Dedifferentiated amniotic fluid mesenchymal stem cell (primary cell): ENCODE data around the gene SLC23A2.
A peak's percentile ranks its signal among the peaks of the same experiment; 100 is the strongest.
"Not testable (repeated sequence)": the region's sequence is repeated elsewhere in the genome, so short reads cannot be mapped to it uniquely, and the experiment has no call there.

Experiments
- DNase-seq: peaks from one replicate; pipeline ENCODE4 v3.0.0-alpha.2; 2016; ENCODE audit errors: extremely low spot score

Gene SLC23A2

DNA sequence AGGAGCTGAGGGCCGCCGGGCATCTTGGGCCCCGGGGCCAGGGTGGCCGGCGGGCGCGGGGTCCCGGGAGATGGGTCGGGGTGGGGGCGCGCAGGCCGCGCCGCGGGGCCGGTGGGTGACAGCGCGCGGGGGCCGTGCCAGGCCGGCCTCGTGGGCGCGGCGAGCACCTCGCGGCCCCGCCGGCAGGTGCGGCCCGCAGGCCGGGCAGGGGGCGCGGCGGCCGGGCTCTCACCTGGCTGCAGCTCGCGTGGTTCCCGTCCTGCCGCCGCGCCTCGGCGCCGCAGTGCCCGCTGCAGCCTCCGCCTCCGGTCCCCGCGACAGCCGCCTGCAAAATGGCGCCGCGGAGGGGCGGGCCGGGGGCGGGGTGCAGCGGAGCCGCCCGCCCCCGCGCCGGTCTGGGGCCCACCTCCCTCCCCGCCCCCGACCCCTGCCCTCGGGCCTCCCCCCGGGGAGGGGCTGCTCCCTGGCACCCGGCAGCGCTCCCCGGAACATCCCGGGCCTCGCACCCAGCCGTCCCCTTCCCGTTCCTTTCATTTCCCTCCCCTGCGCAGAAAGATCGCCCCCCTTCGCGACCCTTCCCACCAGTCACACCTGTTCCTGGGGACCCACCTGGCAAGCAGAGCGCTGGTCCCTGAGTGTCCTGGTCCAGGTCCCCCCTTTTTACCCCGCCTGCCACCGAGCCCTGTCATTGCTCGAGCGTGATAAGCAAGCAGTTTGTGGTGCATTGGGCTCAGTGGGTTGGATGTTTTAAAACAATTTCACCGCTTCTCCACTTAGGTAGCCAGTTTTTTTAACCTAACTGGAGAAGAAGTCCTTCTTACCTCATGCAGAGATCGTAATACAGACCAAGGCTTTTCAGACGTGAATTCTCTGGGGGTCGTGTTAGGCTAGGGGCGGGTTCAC is at the start of gene SLC23A2:
TSS of gene SLC23A2 (minus strand) at position 337 of the 903 bp plus-strand sequence. CDS start 68,948 bp downstream, outside the sequence.
- DNase-seq: no peak

DNA sequence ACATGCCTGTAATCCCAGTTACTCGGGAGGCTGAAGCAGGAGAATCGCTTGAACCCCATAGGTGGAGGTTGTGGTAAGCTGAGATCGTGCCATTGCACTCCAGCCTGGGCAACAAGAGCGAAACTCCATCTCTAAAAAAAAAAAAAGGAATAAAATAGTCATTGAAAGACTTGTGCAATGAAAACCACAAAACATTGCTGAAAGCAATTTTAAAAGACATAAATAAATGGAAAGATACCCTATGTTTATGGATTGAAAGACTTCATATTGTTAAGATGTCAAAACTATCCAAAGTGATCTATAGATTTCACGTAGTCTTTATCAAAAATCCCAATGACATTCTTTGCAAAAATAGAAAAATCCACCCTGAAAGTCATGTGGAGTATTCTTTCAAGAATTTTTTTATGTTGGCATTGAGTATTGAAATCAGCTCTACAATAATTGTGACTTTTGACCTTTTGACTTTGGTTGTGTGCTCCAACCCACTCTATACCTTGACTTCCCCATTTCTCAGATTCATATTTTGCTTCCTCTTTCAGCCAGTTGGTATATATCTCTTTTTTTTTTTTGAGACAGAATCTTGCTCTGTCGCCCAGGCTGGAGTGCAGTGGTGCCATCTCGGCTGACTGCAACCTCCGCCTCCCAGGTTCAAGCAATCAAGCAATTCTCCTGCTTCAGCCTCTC is 45.5 kb upstream of the SLC23A2 start:
- DNase-seq: no peak

DNA sequence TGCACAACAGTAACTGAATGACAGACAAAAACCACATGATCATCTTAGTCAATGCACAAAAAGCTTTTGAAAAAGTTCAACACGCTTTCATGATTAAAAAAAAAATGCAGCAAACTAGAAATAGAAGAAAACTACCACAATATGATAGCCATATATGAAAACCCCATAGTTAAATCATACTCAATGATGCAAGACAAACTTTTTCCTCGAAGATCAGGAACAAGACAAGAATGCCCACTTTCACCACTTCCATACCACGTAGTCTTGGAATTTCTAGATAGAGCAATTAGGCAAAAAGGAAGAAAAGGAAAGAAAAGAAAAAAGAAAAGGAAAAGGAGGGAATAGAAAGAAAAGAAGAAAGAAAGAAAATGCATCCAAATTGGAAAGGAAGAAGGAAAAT is 44.6 kb upstream of the SLC23A2 start:
- DNase-seq: no peak

DNA sequence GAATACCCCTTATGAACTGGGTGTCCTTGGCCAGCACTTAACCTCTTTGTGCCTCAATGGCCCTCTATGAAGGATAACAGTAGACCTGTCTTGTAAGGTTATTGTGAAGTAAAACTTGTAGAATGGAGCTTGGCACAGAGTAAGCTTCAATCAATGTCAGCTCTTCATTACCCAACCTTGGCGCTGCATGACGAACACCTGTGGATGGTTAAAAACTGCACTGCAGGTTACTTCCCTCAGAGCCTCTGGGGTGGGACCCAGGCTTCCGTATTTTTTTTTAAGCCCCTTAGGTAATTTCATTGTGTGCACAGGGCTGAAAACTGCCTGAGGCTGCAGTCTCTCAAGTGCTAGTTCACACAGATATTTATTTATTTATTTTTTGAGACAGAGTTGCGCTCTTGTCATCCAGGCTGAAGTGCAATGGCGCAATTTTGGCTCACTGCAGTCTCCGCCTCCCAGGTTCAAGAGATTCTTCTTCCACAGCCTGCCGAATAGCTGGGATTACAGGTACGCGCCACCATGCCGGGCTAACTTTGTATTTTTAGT is 42.8 kb upstream of the SLC23A2 start:
- no peak for DNase-seq

DNA sequence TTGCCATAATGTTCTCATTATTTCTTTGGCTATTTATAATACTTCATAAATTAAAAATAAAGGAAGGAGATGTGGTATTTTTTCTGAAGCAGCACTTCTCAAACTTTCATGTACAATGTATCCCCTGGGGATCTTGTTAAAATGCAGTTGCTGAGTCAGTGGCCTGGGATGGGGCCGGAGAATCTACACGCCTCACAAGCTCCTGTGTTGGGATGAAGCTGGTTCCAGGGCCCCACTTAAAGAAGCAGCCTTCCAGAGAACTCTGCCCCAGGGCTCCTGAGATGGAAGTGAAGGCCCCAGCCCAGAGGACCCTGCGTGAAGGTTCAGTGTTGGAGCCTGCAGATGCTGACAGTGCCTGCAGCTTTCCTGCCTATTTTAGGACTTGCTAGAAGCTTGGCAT is 40.1 kb upstream of the SLC23A2 start:
- peak; percentile 48 for DNase-seq

DNA sequence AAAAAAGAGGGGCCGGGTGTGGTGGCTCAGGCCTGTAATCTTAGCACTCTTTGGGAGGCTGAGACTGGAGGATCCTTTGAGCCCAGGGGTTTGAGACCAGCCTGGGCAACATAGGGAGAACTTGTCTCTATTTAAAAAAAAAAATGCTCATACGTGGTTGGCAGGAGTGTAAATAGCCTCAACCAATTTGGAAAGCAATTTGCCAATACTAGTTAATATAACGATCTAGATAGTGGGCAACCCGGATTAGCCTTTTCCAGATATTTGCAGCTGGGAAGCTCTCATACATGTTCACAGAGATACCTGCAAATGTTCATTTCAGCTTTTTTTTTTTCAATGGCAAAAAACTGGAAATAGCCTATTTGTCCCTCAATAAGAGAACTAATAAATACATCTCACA is 39.0 kb upstream of the SLC23A2 start:
- no peak for DNase-seq

DNA sequence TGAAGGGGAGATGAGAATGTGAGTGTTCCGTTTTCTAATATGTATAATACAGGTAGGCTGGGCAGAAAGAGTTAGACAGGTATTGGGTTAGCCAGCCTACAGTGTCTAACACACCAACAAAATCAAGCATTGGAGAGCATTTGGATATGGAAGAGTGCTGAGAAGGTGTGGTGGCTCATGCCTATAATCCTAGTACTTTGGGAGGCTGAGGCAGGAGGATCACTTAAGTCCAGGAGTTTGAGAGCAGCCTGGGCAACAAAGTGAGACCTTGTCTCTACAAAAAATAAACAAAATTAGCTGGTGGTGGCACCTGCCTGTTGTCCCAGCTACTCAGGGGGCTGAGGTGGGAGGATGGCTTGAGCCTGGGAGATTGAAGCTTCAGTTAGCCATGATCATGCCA is 38.6 kb upstream of the SLC23A2 start:
- DNase-seq: no peak

DNA sequence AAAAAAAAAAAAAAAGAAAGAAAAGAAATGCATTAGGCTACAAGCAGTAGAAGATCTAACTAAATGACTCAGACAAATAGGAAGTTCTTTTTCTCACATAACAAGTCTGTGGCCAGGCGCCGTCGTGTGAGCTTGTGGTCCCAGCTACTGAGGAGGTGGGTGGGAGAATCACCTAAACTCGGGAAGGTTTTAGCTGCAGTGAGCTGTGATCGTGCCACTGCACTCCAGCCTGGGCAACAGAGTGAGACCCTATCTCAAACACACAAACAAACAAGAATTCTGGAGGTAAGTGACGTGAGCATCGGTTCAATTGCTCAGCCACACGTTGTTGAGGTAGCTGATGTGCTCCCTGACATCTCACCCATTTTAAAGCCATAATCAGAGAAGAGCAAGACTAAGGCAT is 37.9 kb upstream of the SLC23A2 start:
- no peak for DNase-seq

DNA sequence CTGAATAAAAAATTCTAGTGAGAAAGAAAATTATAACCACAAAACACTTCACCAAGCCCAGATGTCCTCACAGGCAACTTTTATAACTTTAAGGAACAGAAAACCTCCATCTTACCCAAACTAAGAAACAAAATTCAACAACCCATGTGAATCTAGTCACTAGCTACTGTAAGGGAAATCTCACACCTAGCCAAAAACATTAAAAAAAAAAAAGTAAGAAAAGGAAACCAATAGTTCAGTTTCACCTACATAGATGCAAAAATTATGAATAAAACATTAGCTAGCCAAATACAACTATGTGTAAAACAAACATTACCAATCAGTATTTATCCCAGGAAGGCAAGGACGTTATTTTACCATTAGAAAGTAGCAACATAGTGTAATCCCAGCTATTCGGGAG is 35.5 kb upstream of the SLC23A2 start:
- DNase-seq: no peak

DNA sequence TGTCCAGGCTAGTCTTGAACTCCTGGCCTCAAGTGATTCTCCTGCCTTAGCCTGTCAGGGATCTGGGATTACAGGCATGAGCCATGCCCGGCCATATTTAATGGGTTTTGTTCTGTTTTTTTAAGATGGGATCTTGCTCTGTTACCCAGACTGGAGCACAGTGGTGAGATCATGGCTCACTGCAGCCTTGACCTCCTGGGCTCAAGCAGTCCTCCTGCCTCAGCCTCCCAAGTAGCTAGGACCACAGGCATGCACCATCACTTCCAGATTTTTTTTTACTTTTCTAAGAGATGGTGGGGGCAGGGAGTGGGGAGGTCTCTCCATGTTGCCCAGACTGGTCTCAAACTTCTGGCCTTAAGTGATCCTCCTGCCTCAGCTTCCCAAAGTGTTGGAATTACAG is 34.2 kb upstream of the SLC23A2 start:
- DNase-seq: not testable (repeated sequence)

DNA sequence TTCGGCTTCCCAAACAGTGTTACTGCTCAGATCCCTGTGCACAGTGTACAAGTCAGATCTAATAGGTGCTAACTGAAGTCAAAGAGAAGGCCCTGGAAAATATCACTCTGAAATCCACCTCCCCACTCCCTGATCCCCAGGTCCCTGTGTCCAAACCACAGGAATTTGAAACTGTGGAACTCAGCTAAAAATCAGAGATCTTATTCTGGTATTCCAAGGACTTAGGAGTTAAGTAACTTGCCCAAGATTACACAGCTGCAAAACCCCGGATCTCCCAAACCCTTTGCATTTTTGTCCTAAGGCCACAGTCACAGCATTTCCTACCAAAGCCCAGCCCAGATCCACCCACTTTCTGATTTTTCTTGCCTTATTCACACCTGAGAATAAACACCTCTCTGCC is 32.3 kb upstream of the SLC23A2 start:
- peak; percentile 47 for DNase-seq

DNA sequence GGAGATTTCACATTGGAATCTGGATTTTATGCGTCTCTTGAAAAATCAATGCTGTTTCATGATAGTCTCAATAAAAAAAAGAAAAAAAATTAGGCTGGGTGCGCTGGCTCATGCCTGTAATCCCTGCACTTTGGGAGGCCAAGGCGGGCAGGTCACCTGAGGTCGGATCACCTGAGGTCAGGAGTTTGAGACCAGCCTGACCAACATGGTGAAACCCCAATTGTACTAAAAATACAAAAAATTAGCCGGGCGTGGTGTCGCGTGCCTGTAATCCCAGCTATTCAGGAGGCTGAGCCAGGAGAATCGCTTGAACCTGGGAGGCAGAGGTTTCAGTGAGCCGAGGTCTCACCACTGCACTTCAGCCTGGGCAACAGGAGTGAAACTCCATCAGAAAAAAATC is 30.4 kb upstream of the SLC23A2 start:
- DNase-seq: not testable (repeated sequence)

DNA sequence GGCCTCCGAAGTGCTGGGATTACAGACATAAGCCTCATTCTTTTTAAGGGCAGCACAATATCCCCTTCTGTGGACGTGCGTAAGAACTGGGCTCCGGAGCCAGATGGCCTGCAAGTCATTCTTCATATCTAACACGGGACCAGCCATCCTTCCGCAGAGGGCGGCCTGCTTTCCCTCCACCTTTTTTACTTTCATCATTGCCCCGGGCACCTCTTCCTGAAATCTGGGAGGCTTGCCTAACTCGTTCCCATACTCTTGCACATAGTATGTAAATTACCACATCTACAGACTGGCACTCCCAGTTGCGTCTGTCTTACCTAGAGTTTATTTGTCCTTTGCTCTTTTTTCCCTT is 29.9 kb upstream of the SLC23A2 start:
- DNase-seq: no peak

DNA sequence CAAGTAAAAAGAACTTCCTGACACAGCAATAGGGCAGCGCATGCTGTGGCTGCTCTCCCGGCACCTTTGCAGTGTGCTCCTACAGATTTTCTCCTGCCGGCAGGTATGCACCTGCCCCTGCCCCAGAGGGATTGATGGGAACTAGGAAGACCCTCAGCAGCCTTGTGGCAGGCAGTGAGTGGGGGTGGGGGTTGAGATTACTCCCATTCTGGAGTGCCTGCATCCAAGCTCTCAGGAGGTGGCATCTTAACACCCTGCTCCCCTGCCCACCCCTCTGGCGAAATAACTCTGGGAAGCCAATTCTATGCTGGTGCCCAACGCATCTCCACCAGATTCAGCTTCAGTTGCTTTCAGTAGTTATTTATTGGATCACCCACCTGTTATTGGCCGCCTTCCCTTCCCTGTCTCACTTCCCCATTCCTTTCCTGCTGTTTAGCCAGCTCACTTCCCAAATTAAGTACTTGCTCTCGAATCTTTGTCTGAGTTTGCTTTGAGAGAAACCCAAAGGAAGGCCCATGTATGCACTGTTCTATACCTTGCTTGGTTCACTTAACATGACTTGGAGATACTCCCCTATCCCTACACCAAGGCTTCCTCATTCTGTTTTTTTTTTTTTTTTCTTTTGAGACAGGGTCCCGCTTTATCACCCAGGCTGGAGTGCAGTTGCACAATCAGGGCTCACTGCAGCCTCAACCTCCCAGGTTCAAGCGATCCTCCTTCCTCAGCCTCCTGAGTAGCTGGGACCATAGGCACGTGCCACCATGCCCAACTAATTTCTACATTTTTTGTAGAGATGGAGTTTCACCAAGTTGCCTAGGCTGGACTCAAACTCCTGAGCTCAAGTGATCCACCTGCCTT is 29.3 kb upstream of the SLC23A2 start:
- no peak for DNase-seq

DNA sequence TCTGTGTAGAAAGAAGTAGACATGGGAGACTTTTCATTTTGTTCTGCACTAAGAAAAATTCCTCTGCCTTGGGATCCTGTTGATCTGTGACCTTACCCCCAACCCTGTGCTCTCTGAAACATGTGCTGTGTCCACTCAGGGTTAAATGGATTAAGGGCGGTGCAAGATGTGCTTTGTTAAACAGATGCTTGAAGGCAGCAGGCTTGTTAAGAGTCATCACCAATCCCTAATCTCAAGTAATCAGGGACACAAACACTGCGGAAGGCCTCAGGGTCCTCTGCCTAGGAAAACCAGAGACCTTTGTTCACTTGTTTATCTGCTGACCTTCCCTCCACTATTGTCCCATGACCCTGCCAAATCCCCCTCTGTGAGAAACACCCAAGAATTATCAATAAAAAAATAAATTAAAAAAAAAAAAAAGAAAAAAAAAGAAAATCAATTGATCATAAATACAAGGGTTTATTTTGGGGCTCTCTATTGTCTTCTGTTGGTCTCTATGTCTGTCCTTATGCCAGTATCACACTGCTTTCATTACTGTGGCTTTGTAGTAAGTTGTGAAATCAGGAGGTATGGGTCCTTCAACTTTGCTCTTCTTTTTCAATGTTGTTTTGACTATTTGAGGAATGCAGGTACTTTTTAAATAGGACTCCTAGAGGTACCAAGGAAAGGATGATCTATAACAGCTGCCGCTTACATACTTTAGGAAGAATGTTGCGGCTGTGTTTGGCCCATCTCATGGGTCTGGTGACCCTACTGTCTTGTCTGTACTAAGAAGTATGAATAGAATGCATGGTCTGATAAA is 27.1 kb upstream of the SLC23A2 start:
- not testable (repeated sequence) for DNase-seq

DNA sequence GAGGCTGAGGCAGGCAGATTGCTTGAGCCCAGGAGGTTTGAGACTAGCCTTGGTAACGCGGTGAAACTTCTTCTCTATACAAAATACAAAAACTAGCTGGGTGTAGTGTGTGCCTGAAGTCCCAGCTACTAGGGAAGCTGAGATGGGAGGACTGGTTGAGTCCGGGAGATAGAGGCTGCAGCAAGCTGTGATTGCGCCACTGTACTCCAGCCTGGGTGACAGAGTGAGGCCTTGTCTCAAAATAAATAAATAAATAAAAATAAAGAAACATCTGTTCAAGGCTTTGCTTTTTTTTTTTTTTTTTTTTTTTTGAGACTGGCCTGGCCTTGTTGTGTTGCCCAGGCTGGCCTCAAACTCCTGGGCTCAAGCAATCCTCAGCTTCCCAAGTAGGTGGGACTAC is 23.7 kb upstream of the SLC23A2 start:
- no peak for DNase-seq

DNA sequence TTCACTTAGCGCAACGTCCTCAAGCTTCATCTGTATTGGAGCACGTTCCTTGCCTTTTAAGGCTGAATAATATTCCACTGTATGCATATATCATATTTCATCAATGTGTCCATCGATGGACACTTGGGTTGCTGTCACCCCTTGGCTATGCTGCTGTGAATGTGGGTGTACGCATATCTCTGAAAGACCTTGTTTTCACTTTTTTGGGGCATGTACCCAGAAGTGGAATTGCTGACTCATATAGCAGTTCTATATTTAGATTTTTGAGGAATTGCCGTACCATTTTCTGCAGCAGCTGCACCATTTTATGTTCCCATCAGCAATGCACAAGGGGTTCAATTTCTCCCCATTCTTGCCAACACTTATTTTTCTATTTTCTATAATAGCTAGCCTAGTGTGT is 22.8 kb upstream of the SLC23A2 start:
- DNase-seq: no peak

DNA sequence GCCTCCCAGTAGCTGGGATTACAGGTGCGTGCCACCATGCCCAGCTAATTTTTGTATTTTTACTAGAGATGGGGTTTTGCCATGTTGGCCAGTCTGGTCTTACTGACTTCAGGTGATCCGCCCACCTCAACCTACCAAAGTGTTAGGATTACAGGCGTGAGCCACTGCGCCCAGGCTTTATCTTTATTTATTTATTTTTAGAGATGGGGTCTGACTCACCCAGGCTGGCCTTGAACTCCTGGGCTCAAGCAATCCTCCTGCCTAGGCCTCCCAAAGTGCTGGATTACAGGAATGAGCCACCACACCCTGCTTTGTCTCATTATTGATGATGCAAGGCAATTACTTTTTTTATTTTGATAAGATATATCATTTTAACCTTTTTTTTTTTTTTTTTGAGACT is 21.9 kb upstream of the SLC23A2 start:
- DNase-seq: not testable (repeated sequence)

DNA sequence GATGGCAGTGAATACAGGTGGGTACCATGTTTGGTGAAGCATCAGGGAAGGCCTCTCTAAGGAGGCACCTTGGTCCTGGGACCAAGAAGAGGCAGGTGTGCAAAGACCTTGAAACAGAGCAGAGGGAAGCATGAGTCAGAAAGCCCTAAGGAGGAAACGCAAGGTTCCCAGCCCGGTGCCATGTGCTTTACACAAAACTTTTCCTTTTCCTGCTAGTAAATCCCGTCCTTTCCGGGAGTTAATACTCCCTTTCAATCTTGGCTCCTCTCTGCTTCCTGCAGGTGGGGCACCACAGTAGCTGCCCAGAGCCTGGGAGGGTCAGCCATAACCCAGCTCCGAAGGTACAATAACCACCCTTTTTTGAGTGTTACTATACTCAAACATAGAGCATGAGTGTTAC is 19.4 kb upstream of the SLC23A2 start:
- DNase-seq: no peak

DNA sequence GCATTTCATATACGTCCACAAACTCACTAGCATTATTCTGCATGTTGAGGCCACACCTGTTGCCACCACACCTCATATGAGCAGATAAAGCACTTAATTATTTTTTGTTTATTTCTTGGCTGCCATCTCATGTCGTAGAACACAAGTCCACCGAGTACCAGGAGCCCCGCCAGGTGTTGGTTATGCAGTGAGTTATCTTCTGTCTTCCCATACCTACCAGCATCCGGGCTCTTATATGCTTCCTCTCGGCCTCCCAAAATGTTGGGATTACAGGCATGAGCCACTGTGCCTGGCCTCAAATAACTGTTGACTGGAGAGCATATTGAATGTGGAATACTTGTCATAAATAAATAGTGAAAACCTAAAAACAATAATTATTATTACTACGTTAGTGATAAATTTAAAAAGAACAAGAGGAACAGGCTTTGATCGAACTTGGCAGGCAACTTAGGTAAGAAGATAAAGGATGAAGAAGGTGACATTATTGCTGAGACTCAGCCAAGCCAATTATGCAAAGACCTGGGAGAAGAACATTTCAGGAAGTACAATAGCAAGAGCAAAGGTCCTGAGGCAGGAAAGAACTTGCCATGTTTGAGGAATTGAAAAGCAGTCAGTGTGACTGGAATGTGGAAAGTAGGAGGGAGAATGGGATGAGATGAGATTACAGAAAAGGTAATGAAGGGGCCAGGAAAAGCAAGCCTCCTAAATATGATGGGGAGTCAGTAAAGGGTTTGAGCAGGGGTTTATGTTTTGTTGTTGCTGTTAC is 12.6 kb upstream of the SLC23A2 start:
- no peak for DNase-seq
